Neural progenitor cell (in vitro differentiated cells): ENCODE measurements around the gene RAPGEF5. TPM values are rescaled to one million over a fixed set of nuclear protein-coding genes. Genes with fewer than 3 reads are reported as not detected.

Source experiments
- DNase-seq: peaks from one replicate; pipeline ENCODE4 v3.0.0-alpha.2; 2016; ENCODE audit warnings: low spot score
- H2AFZ ChIP-seq: fragments of 200-600 bp; sonication (generic); replicated peaks from 2 replicates; pipeline ENCODE4 v1.6.1; 2016; ENCODE audit warnings: antibody characterized with exemption
- H3F3A ChIP-seq: fragments of 200-600 bp; sonication (generic); 2 replicates; pipeline ENCODE4 v1.6.1; 2016; ENCODE audit warnings: antibody characterized with exemption, low read depth
- H3K27ac ChIP-seq: fragments of 200-600 bp; sonication (generic); 2 replicates; pipeline ENCODE4 v1.5.1; 2016; ENCODE audit warnings: mild to moderate bottlenecking
- H3K27me3 ChIP-seq: fragments of 200-600 bp; sonication (generic); 2 replicates; pipeline ENCODE4 v1.6.1; 2016; ENCODE audit warnings: mild to moderate bottlenecking, moderate library complexity
- H3K36me3 ChIP-seq: fragments of 200-600 bp; sonication (generic); 2 replicates; pipeline ENCODE4 v1.5.1; 2016
- H3K4me1 ChIP-seq: fragments of 200-600 bp; sonication (generic); 2 replicates; pipeline ENCODE4 v1.6.1; 2016; ENCODE audit warnings: mixed run types
- H3K4me2 ChIP-seq: fragments of 200-600 bp; sonication (generic); 2 replicates; pipeline ENCODE4 v1.6.1; 2016
- H3K4me3 ChIP-seq: fragments of 200-600 bp; sonication (generic); 2 replicates; pipeline ENCODE4 v1.5.1; 2016
- H3K79me2 ChIP-seq: fragments of 200-600 bp; sonication (generic); 2 replicates; pipeline ENCODE4 v1.6.1; 2016; ENCODE audit warnings: low read depth
- H3K9ac ChIP-seq: fragments of 200-600 bp; sonication (generic); 2 replicates; pipeline ENCODE4 v1.6.1; 2016
- H3K9me3 ChIP-seq: fragments of 200-600 bp; sonication (generic); 2 replicates; pipeline ENCODE4 v1.5.1; 2016; ENCODE audit warnings: low read depth
- H4K20me1 ChIP-seq: fragments of 200-600 bp; sonication (generic); 2 replicates; pipeline ENCODE4 v1.6.1; 2016; ENCODE audit warnings: low read depth
- H3K27ac Mint-ChIP-seq: 3 replicates; pipeline ENCODE4 v1.8.0; 2021; ENCODE audit warnings: mixed read lengths
- H3K27me3 Mint-ChIP-seq: 2 replicates; pipeline ENCODE4 v1.8.0; 2022; ENCODE audit warnings: low read depth, mild to moderate bottlenecking, inconsistent platforms, moderate library complexity, mixed read lengths; ENCODE audit not compliant: insufficient read depth
- H3K36me3 Mint-ChIP-seq: 3 replicates; pipeline ENCODE4 v1.8.0; 2021; ENCODE audit warnings: mixed read lengths
- H3K4me1 Mint-ChIP-seq: 3 replicates; pipeline ENCODE4 v1.8.0; 2021; ENCODE audit warnings: mixed read lengths
- H3K4me3 Mint-ChIP-seq: 3 replicates; pipeline ENCODE4 v1.8.0; 2021; ENCODE audit warnings: mild to moderate bottlenecking, moderate library complexity, mixed read lengths
- H3K9me3 Mint-ChIP-seq: 3 replicates; pipeline ENCODE4 v1.8.0; 2020; ENCODE audit warnings: mixed read lengths
- CTCF ChIP-seq: fragments of 200-600 bp; sonication (generic); IDR thresholded peaks from 2 replicates; pipeline ENCODE4 v1.5.1; 2017; ENCODE audit warnings: antibody characterized with exemption, mild to moderate bottlenecking
- EZH2 ChIP-seq: fragments of 200-600 bp; sonication (generic); IDR thresholded peaks from 2 replicates; pipeline ENCODE4 v1.6.1; 2017; ENCODE audit warnings: antibody characterized with exemption, mild to moderate bottlenecking, moderate library complexity
- EZH2phosphoT487 ChIP-seq: fragments of 200-600 bp; sonication (generic); IDR thresholded peaks from 2 replicates; pipeline ENCODE4 v1.6.1; 2017; ENCODE audit warnings: antibody characterized with exemption
- total RNA-seq: library from RNA; depleted of rRNA; stranded (reverse); fragments of >200 nt; gene quantifications from 2 replicates; pipeline ENCODE4 v1.2.3, GENCODE V29; 2015; ENCODE audit warnings: low replicate concordance

RAPGEF5 gene
- total RNA-seq, 1 donor from 2014 or later, result 5.7 TPM

GRCh38 chr7:22204312-22204711 lies 152.6 kb downstream of the RAPGEF5 start:
- Mint-ChIP-seq H3K27me3 (peaks cover 4% of the 10 kb centered on the region), H3K4me3 (no peak overlapping the region), H3K4me1 (peaks cover 16% of the 10 kb centered on the region), H3K27ac (no peak overlapping the region), H3K9me3 (no peaks in the 10 kb centered on the region), H3K36me3 (no peaks in the 10 kb centered on the region)
- no peak for TF ChIP-seq EZH2phosphoT487
- TF ChIP-seq CTCF, result no peak
- TF ChIP-seq EZH2, result no peak
- Histone ChIP-seq H3K9me3 (no peaks in the 10 kb centered on the region), H4K20me1 (no peaks in the 10 kb centered on the region), H3K27me3 (no peaks in the 10 kb centered on the region), H3K79me2 (no peaks in the 10 kb centered on the region), H3K4me3 (no peak overlapping the region), H3F3A (no peaks in the 10 kb centered on the region), H3K36me3 (no peaks in the 10 kb centered on the region), H3K9ac (no peak overlapping the region), H3K4me1 (peaks cover 7% of the 10 kb centered on the region), H2AFZ (no peak overlapping the region), H3K4me2 (no peak overlapping the region), H3K27ac (no peak overlapping the region)
- DNase-seq, result no peak

- Histone ChIP-seq H4K20me1 (no peaks in the 10 kb centered on the region), H3K27ac (no peak overlapping the region), H3K4me3 (no peak overlapping the region), H3K9ac (no peak overlapping the region), H3K36me3 (no peaks in the 10 kb centered on the region), H3K27me3 (no peaks in the 10 kb centered on the region), H3K9me3 (no peaks in the 10 kb centered on the region), H3F3A (no peaks in the 10 kb centered on the region), H3K4me2 (no peak overlapping the region), H2AFZ (no peak overlapping the region), H3K4me1 (peaks cover 3% of the 10 kb centered on the region), H3K79me2 (no peaks in the 10 kb centered on the region)
- Mint-ChIP-seq H3K4me1 (peaks cover 15% of the 10 kb centered on the region), H3K36me3 (no peaks in the 10 kb centered on the region), H3K27ac (no peak overlapping the region), H3K4me3 (no peak overlapping the region), H3K27me3 (peaks cover 6% of the 10 kb centered on the region), H3K9me3 (no peaks in the 10 kb centered on the region)
- DNase-seq, result no peak
- no peak for TF ChIP-seq EZH2
- TF ChIP-seq EZH2phosphoT487, result no peak
- no peak for TF ChIP-seq CTCF
Measured at GRCh38 chr7:22202141-22202540, 154.8 kb downstream of the RAPGEF5 start.

- H3K27ac ChIP-seq, result no peak overlapping the region
- H4K20me1 ChIP-seq, result no peaks in the 10 kb centered on the region
- TF ChIP-seq CTCF (no peak), EZH2phosphoT487 (no peak), EZH2 (no peak)
- H3K36me3 ChIP-seq, result no peaks in the 10 kb centered on the region
- Mint-ChIP-seq H3K9me3 (no peaks in the 10 kb centered on the region), H3K27me3 (peaks cover 6% of the 10 kb centered on the region), H3K4me3 (no peak overlapping the region), H3K4me1 (peaks cover 22% of the 10 kb centered on the region), H3K27ac (peak overlapping the region; percentile 67), H3K36me3 (no peaks in the 10 kb centered on the region)
- H3F3A ChIP-seq, result no peaks in the 10 kb centered on the region
- no peaks in the 10 kb centered on the region for H3K9me3 ChIP-seq
- H3K4me2 ChIP-seq, result no peak overlapping the region
- no peak overlapping the region for H3K4me3 ChIP-seq
- no peak overlapping the region for H3K9ac ChIP-seq
- H2AFZ ChIP-seq, result no peak overlapping the region
- H3K79me2 ChIP-seq, result no peaks in the 10 kb centered on the region
- no peak for DNase-seq
- H3K27me3 ChIP-seq, result no peaks in the 10 kb centered on the region
- peaks cover 3% of the 10 kb centered on the region for H3K4me1 ChIP-seq
Measured at GRCh38 chr7:22201186-22201880, 155.6 kb downstream of the RAPGEF5 start.
